K562 (cell line): ENCODE measurements around the gene NUTF2. TPM values are rescaled to one million over a fixed set of nuclear protein-coding genes. Genes with fewer than 3 reads are reported as not detected.

ENCODE experiments used
- ATAC-seq: fragments of 200-7000 bp; cut with Tn5 transposase; 3 replicates; pipeline ENCODE4 v1.9.1; 2020; ENCODE audit warnings: moderate library complexity
- BruUV-seq: library from RNA; stranded (reverse); fragments of 400-500 nt; replicated peaks from 2 replicates; lab custom pipeline; 2021; lab: Mats Ljungman, UMichigan
- CTCF ChIA-PET: fragments of 300-600 bp; formaldehyde crosslinking; extraction: SDS; loops from one replicate; lab custom pipeline; 2021; ENCODE audit warnings: low intra/inter-chr PET ratio; lab: Yijun Ruan, JAX
- POLR2A ChIA-PET: fragments of 300-600, 350-650 bp; sonication (Branson Sonifier 250); formaldehyde crosslinking; extraction: SDS; loops from one replicate; lab custom pipeline; 2021; ENCODE audit warnings: antibody characterized with exemption, inconsistent platforms; lab: Yijun Ruan, JAX
- DNase-seq, 4 experiments: peaks; one replicate each; pipeline versions ENCODE4 v3.0.0 to v3.0.0-alpha.2; 2011 to 2018; ENCODE audit warnings: low spot score in 3 of 4, mixed read lengths in 3 of 4; ENCODE audit errors: extremely low read depth in 1 of 4
- FAIRE-seq: peaks from 2 replicates; lab custom pipeline; 2011; peaks lifted over from hg19 to GRCh38; lab: Jason Lieb, UNC
- H2AFZ ChIP-seq: 2 replicates; pipeline ENCODE4 v1.6.0; 2011; ENCODE audit warnings: low read depth, low read length, control low read depth, inconsistent platforms
- H3K27ac ChIP-seq: fragments of 200-600 bp; 3 replicates; pipeline ENCODE4 v1.8.0; 2011; ENCODE audit warnings: low read depth, mild to moderate bottlenecking, control low read depth, inconsistent platforms, low read length, moderate library complexity, mixed read lengths; ENCODE audit errors: extremely low read depth
- H3K27me3 ChIP-seq, 2 experiments: fragments of 300-600 bp in 1 of 2; 2 replicates in 1 of 2; 3 replicates in 1 of 2; pipeline versions ENCODE4 v1.6.0 to v1.8.0; 2011; ENCODE audit warnings: inconsistent platforms in 2 of 2, low read length in 2 of 2, mild to moderate bottlenecking in 1 of 2, mixed read lengths in 1 of 2, moderate library complexity in 1 of 2; ENCODE audit not compliant: control insufficient read depth in 2 of 2, insufficient read depth in 2 of 2
- H3K36me3 ChIP-seq: fragments of 300-600 bp; 3 replicates; pipeline ENCODE4 v1.8.0; 2011; ENCODE audit warnings: mild to moderate bottlenecking, low read length, inconsistent platforms; ENCODE audit not compliant: control insufficient read depth, insufficient read depth
- H3K4me1 ChIP-seq, 2 experiments: fragments of 200-600 bp in 1 of 2; replicated peaks in 1 of 2; 2 replicates in 1 of 2; 3 replicates in 1 of 2; pipeline versions ENCODE4 v1.5.1 to v1.8.0; 2011; ENCODE audit warnings: inconsistent platforms in 2 of 2, low read length in 2 of 2, mild to moderate bottlenecking in 1 of 2, mixed read lengths in 1 of 2, moderate library complexity in 1 of 2; ENCODE audit not compliant: control insufficient read depth in 2 of 2, insufficient read depth in 2 of 2
- H3K4me2 ChIP-seq: 2 replicates; pipeline ENCODE4 v1.6.1; 2011; ENCODE audit warnings: low read length, control low read depth, inconsistent platforms, mixed read lengths; ENCODE audit not compliant: insufficient read depth
- H3K4me3 ChIP-seq: fragments of 200-600 bp; sonication (generic), shearing (Covaris generic); 2 replicates; pipeline ENCODE4 v1.5.1; 2016; ENCODE audit warnings: control low read depth, inconsistent platforms
- H3K79me2 ChIP-seq: fragments of 200-600 bp; 3 replicates; pipeline ENCODE4 v1.8.0; 2011; ENCODE audit warnings: low read length, inconsistent platforms; ENCODE audit not compliant: control insufficient read depth, insufficient read depth
- H3K9ac ChIP-seq, 2 experiments: 2 replicates each; pipeline versions ENCODE4 v1.6.0 to v1.6.1; 2011; ENCODE audit warnings: low read depth in 2 of 2, low read length in 2 of 2, control low read depth in 1 of 2, inconsistent platforms in 1 of 2, mild to moderate bottlenecking in 1 of 2, mixed read lengths in 1 of 2; ENCODE audit not compliant: insufficient read depth in 1 of 2
- H3K9me1 ChIP-seq: one replicate; pipeline ENCODE4 v1.6.0; 2011; ENCODE audit warnings: inconsistent platforms, mild to moderate bottlenecking, low read length, moderate library complexity; ENCODE audit not compliant: control insufficient read depth, insufficient read depth
- H3K9me3 ChIP-seq: replicated peaks from 2 replicates; pipeline ENCODE4 v1.5.1; 2011; ENCODE audit warnings: low read depth, low read length, inconsistent platforms; ENCODE audit not compliant: control insufficient read depth, insufficient read depth
- H4K20me1 ChIP-seq: replicated peaks from 2 replicates; pipeline ENCODE4 v1.6.1; 2011; ENCODE audit warnings: low read length, inconsistent platforms, mixed read lengths; ENCODE audit not compliant: control insufficient read depth, insufficient read depth
- BACH1 ChIP-seq: fragments of 200-800 bp; sonication (Bioruptor generic); IDR thresholded peaks from 2 replicates; pipeline ENCODE4 v1.6.1; 2016; ENCODE audit warnings: missing genetic modification characterization, missing compliant biosample characterization
- CHD2 ChIP-seq: IDR thresholded peaks from 2 replicates; pipeline ENCODE4 v1.6.1; 2011; ENCODE audit warnings: low read depth, low read length
- ESRRB ChIP-seq: fragments of 250-450 bp; sonication (Bioruptor Pico); IDR thresholded peaks from 2 replicates; pipeline ENCODE4 v1.5.0; 2020; ENCODE audit warnings: mild to moderate bottlenecking, moderate library complexity, borderline replicate concordance
- HNRNPL ChIP-seq: fragments of 200-400 bp; formaldehyde crosslinking; IDR thresholded peaks from 2 replicates; pipeline ENCODE4 v1.6.1; 2017; ENCODE audit warnings: low read depth, mild to moderate bottlenecking, low read length
- NELFE ChIP-seq: IDR thresholded peaks from 2 replicates; pipeline ENCODE4 v1.6.1; 2011; ENCODE audit warnings: mild to moderate bottlenecking; ENCODE audit not compliant: insufficient read depth, insufficient read length
- POLR2G ChIP-seq: fragments of 200-400 bp; formaldehyde crosslinking; IDR thresholded peaks from 2 replicates; pipeline ENCODE4 v1.6.1; 2017; ENCODE audit warnings: low read depth, mild to moderate bottlenecking, antibody characterized with exemption, low read length, moderate library complexity
- POLR3G ChIP-seq: IDR thresholded peaks from 2 replicates; pipeline ENCODE4 v1.6.1; 2011; ENCODE audit not compliant: insufficient read length, insufficient replicate concordance; ENCODE audit errors: extremely low read depth
- ZKSCAN1 ChIP-seq: fragments of 150-350 bp; IDR thresholded peaks from 2 replicates; pipeline ENCODE4 v1.6.1; 2016; ENCODE audit warnings: low read depth, low read length
- ZSCAN32 ChIP-seq: fragments of 450-650 bp; formaldehyde crosslinking; IDR thresholded peaks from 2 replicates; pipeline ENCODE4 v1.4.0; 2020; ENCODE audit warnings: mild to moderate bottlenecking, moderate library complexity
- WGBS: fragments of 100-300 bp; shearing (Covaris generic); methylation state at CpG from one replicate; pipeline ENCODE4 v1.1.6; 2016; ENCODE audit warnings: low coverage, mixed read lengths; ENCODE audit not compliant: insufficient coverage; ENCODE audit errors: missing lambda C conversion rate; 5-methylcytosine and 5-hydroxymethylcytosine counted together
- in situ Hi-C: fragments of 300-500 bp; cut with MboI; formaldehyde crosslinking; loops from 4 replicates; pipeline ENCODE4 v1.15.0; 2018; ENCODE audit warnings: inconsistent platforms, mixed read lengths
- intact Hi-C: fragments of 100-400 bp; cut with micrococcal nuclease; formaldehyde crosslinking; loops from 2 replicates; pipeline ENCODE4 v1.14.2; 2022
- polyA plus RNA-seq, 8 experiments: library from polyadenylated mRNA; depleted of rRNA in 4 of 8; stranded (reverse) in 5 of 8; unstranded in 3 of 8; fragments of >200 nt; fragmentation: Nextera tagmentation in 2 of 8; fragmentation: Illumina TruSeq in 1 of 8; extraction: Ambion mirVana in 2 of 8; extraction: Trizol in 1 of 8; gene quantifications; 2 replicates each; pipeline versions ENCODE4 v1.2.1 to v1.2.3, GENCODE V29; 2011 to 2014; ENCODE audit warnings: inconsistent platforms in 1 of 8, missing spikeins in 1 of 8
- total RNA-seq, 7 experiments: library from RNA; depleted of rRNA in 6 of 7; stranded (reverse); fragments of >200 nt in 6 of 7; fragmentation: Illumina TruSeq in 2 of 7; extraction: Trizol in 2 of 7; gene quantifications; 2 replicates each; pipeline versions ENCODE4 v1.2.1 to v1.2.3, GENCODE V29; 2011 to 2021; ENCODE audit warnings: low replicate concordance in 1 of 7
- TF ChIP-seq, protein P1 (sequence below): sonication (generic); formaldehyde crosslinking; IDR thresholded peaks from 2 replicates; pipeline ENCODE4 v1.9.0; 2022; ENCODE audit warnings: mild to moderate bottlenecking, missing genetic modification reagents
- TF ChIP-seq, protein P2 (sequence below): fragments of 450-650 bp; conservative IDR thresholded peaks from 2 replicates; pipeline ENCODE4 v1.6.1; 2016; ENCODE audit warnings: missing genetic modification characterization, low read depth, mild to moderate bottlenecking, control low read depth, missing compliant biosample characterization
- TF ChIP-seq, protein P3 (sequence below): sonication (generic); formaldehyde crosslinking; IDR thresholded peaks from 2 replicates; pipeline ENCODE4 v1.8.1; 2023; ENCODE audit warnings: mild to moderate bottlenecking, missing genetic modification reagents

NUTF2 gene
- total and polyA plus RNA-seq, 9 of the 15 experiments (the other 6 are each of a cell fraction or from before 2014, with no cell fraction given), result 106 to 248 (median 147) TPM

- in situ Hi-C loops, result no loop called here
- TF ChIP-seq ZSCAN32, result no peak
- TF ChIP-seq POLR3G, result no peak
- TF ChIP-seq, protein P1, sequence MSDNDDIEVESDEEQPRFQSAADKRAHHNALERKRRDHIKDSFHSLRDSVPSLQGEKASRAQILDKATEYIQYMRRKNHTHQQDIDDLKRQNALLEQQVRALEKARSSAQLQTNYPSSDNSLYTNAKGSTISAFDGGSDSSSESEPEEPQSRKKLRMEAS (CRISPR knock-in tag), result no peak
- TF ChIP-seq ESRRB, result no peak
- TF ChIP-seq, protein P2, sequence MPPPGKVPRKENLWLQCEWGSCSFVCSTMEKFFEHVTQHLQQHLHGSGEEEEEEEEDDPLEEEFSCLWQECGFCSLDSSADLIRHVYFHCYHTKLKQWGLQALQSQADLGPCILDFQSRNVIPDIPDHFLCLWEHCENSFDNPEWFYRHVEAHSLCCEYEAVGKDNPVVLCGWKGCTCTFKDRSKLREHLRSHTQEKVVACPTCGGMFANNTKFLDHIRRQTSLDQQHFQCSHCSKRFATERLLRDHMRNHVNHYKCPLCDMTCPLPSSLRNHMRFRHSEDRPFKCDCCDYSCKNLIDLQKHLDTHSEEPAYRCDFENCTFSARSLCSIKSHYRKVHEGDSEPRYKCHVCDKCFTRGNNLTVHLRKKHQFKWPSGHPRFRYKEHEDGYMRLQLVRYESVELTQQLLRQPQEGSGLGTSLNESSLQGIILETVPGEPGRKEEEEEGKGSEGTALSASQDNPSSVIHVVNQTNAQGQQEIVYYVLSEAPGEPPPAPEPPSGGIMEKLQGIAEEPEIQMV (tag), result no peak
- no peak for TF ChIP-seq NELFE
- TF ChIP-seq POLR2G, result peak; percentile 59; the same call in 1 of the 2 replicates
- TF ChIP-seq, protein P3, sequence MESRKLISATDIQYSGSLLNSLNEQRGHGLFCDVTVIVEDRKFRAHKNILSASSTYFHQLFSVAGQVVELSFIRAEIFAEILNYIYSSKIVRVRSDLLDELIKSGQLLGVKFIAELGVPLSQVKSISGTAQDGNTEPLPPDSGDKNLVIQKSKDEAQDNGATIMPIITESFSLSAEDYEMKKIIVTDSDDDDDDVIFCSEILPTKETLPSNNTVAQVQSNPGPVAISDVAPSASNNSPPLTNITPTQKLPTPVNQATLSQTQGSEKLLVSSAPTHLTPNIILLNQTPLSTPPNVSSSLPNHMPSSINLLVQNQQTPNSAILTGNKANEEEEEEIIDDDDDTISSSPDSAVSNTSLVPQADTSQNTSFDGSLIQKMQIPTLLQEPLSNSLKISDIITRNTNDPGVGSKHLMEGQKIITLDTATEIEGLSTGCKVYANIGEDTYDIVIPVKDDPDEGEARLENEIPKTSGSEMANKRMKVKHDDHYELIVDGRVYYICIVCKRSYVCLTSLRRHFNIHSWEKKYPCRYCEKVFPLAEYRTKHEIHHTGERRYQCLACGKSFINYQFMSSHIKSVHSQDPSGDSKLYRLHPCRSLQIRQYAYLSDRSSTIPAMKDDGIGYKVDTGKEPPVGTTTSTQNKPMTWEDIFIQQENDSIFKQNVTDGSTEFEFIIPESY (CRISPR knock-in tag), result peak; percentile 88
- no peak for TF ChIP-seq HNRNPL
- TF ChIP-seq BACH1, result no peak
- no peak for TF ChIP-seq ZKSCAN1
- no peak for TF ChIP-seq CHD2
Observed at GRCh38 chr16:67885976-67886375, 39.2 kb downstream of the NUTF2 start.

More at GRCh38 chr16:67885976-67886375, 39.2 kb downstream of the NUTF2 start:
- BruUV-seq, result no TSS peak
- no peaks in the 10 kb centered on the region for H3K27me3 ChIP-seq
- no peaks in the 10 kb centered on the region for H3K9me3 ChIP-seq
- no peak overlapping the region for H3K4me3 ChIP-seq
- no peaks in the 10 kb centered on the region for H3K79me2 ChIP-seq
- H3K4me1 ChIP-seq, result peaks cover 9 to 43% of the 10 kb centered on the region in 2 experiments; a peak in 4 of 5 replicates
- intact Hi-C loops, result loop anchor here (10.0 kb wide), 1 partner anchor 159 kb away; no protein-coding TSS in a partner anchor
- no peak for DNase-seq
- H3K9me1 ChIP-seq, result no peaks in the 10 kb centered on the region
- FAIRE-seq, result no peak
- H3K36me3 ChIP-seq, result peaks cover 42% of the 10 kb centered on the region; the same call in 2 of the 3 replicates
- no peak overlapping the region for H2AFZ ChIP-seq
- POLR2A ChIA-PET, result interaction anchor here (0.6 to 4.1 kb wide), 4 partner anchors 10 to 51 kb away, joined by 3 to 15 read pairs (median 6); partner anchors contain the start of genes EDC4 and PSMB10
- H3K9ac ChIP-seq, result peak overlapping the region in 1 of 2 experiments; percentile 50; a peak in 2 of 4 replicates
- H3K27ac ChIP-seq, result no peak overlapping the region
- peaks cover 19% of the 10 kb centered on the region for H4K20me1 ChIP-seq
- no peak for ATAC-seq
- CTCF ChIA-PET, result no interaction called here
- H3K4me2 ChIP-seq, result no peak overlapping the region
- WGBS, result 93% methylated on average over 18 of the region's 19 CpGs
